ENCODE results near the gene EIF3B. TPM values are rescaled to one million over a fixed set of nuclear protein-coding genes. Genes with fewer than 3 reads are reported as not detected.
A peak's percentile ranks its signal among the peaks of the same experiment; 100 is the strongest.

EIF3B gene
- total and polyA plus RNA-seq, 2 donors from 2014 or later: 65.5 to 107 TPM

GRCh38 chr7:2353936-2354185 is 766 bp upstream of the EIF3B start:
- H3K36me3 ChIP-seq (ENCODE audit: control insufficient read depth in 2 of 3, insufficient read depth in 3 of 3, low read length in 3 of 3): peaks cover 2 to 5% (median 4%) of the 10 kb centered on the region in 3 donors
- H3K9ac ChIP-seq (ENCODE audit: low read length in 3 of 3): peak overlapping the region; percentile 94 to 100 (median 99)
- no peak for FAIRE-seq
- H3K4me1 ChIP-seq (ENCODE audit: control insufficient read depth in 2 of 3, insufficient read depth in 2 of 3, low read depth in 1 of 3, low read length in 3 of 3): peaks cover 0 to 18% (median 6%) of the 10 kb centered on the region in 3 donors
- H3K9me3 ChIP-seq (ENCODE audit: control insufficient read depth in 2 of 3, insufficient read depth in 1 of 3, low read length in 3 of 3): no peaks in the 10 kb centered on the region
- intact Hi-C loops (cut with DNase I): no loop called here
- peak overlapping the region; percentile 89 to 96 (median 91) for H3K4me3 ChIP-seq (ENCODE audit: low read length in 3 of 3)
- TF ChIP-seq CTCF (IDR thresholded peaks at IDR 0.05; ENCODE audit: borderline replicate concordance, extremely low read depth, insufficient read depth): no peak
- peak overlapping the region; percentile 100 for H3K27ac ChIP-seq (ENCODE audit: low read depth in 2 of 2, low read length in 2 of 2)
- peak in 4 of 5 donors; percentile 90 to 96 (median 95) for DNase-seq
- H3K27me3 ChIP-seq (ENCODE audit: control insufficient read depth, insufficient read depth, low read length): no peaks in the 10 kb centered on the region

GRCh38 chr7:2354939-2355704 is 495 bp downstream of the EIF3B start:
- Histone ChIP-seq H3K27ac (ENCODE audit: low read depth in 2 of 2, low read length in 2 of 2) (no peak overlapping the region), H3K9me3 (ENCODE audit: control insufficient read depth in 2 of 3, insufficient read depth in 1 of 3, low read length in 3 of 3) (no peaks in the 10 kb centered on the region), H3K4me3 (ENCODE audit: low read length in 3 of 3) (peak overlapping the region; percentile 64 to 89 (median 89)), H3K27me3 (ENCODE audit: control insufficient read depth, insufficient read depth, low read length) (no peaks in the 10 kb centered on the region), H3K36me3 (ENCODE audit: control insufficient read depth in 2 of 3, insufficient read depth in 3 of 3, low read length in 3 of 3) (peaks cover 2 to 5% (median 4%) of the 10 kb centered on the region in 3 donors), H3K9ac (ENCODE audit: low read length in 3 of 3) (peak overlapping the region; percentile 37 to 76 (median 73)), H3K4me1 (ENCODE audit: control insufficient read depth in 2 of 3, insufficient read depth in 2 of 3, low read depth in 1 of 3, low read length in 3 of 3) (peaks cover 0 to 18% (median 6%) of the 10 kb centered on the region in 3 donors)
- intact Hi-C loops (cut with DNase I): no loop called here
- no peak for TF ChIP-seq CTCF (IDR thresholded peaks at IDR 0.05; ENCODE audit: borderline replicate concordance, extremely low read depth, insufficient read depth)
- FAIRE-seq (no peak), DNase-seq (peak in 2 of 5 donors; percentile 23 to 58)

GRCh38 chr7:2355705-2356008 is 1.0 kb downstream of the EIF3B start:
- Histone ChIP-seq H3K9me3 (ENCODE audit: control insufficient read depth in 2 of 3, insufficient read depth in 1 of 3, low read length in 3 of 3) (no peaks in the 10 kb centered on the region), H3K9ac (ENCODE audit: low read length in 3 of 3) (peak overlapping the region; percentile 37 to 76 (median 73)), H3K4me3 (ENCODE audit: low read length in 3 of 3) (peak overlapping the region; percentile 64 to 89 (median 89)), H3K27ac (ENCODE audit: low read depth in 2 of 2, low read length in 2 of 2) (no peak overlapping the region), H3K27me3 (ENCODE audit: control insufficient read depth, insufficient read depth, low read length) (no peaks in the 10 kb centered on the region), H3K4me1 (ENCODE audit: control insufficient read depth in 2 of 3, insufficient read depth in 2 of 3, low read depth in 1 of 3, low read length in 3 of 3) (peaks cover 0 to 18% (median 6%) of the 10 kb centered on the region in 3 donors), H3K36me3 (ENCODE audit: control insufficient read depth in 2 of 3, insufficient read depth in 3 of 3, low read length in 3 of 3) (peaks cover 2 to 7% (median 4%) of the 10 kb centered on the region in 3 donors)
- DNase-seq: no peak
- no peak for TF ChIP-seq CTCF (IDR thresholded peaks at IDR 0.05; ENCODE audit: borderline replicate concordance, extremely low read depth, insufficient read depth)
- intact Hi-C loops (cut with DNase I): no loop called here
- no peak for FAIRE-seq

Data from kidney (tissue), 14 donors.